Peyer's patch (tissue), 4 donors: Measurements from ENCODE around the gene ZNF677.

Experiments
- CTCF ChIP-seq, 6 experiments: fragments of 450-650 bp in 4 of 6; fragments of 200-600 bp in 2 of 6; sonication (generic) in 1 of 6; IDR thresholded peaks; one replicate each; pipeline ENCODE4 v1.5.1; 2017 to 2019; ENCODE audit warnings: antibody characterized with exemption in 6 of 6, mild to moderate bottlenecking in 3 of 6, moderate library complexity in 1 of 6
- POLR2A ChIP-seq, 2 donors: fragments of 450-650 bp; IDR thresholded peaks; one replicate each; pipeline ENCODE4 v1.5.1; 2017; ENCODE audit warnings: antibody characterized with exemption in 2 of 2, mild to moderate bottlenecking in 2 of 2, moderate library complexity in 2 of 2

GRCh38 chr19:53272044-53272443, 17.4 kb upstream of the ZNF677 start:
- no peak for TF ChIP-seq CTCF (IDR thresholded peaks at IDR 0.05)
- TF ChIP-seq POLR2A (IDR thresholded peaks at IDR 0.05): no peak
